ENCODE measurements around the gene LARP1B. TPM values are rescaled to one million over a fixed set of nuclear protein-coding genes. Genes with fewer than 3 reads are reported as not detected.

Gene LARP1B
- total RNA-seq, 1 experiment from 2014 or later: 42.9 TPM

GRCh38 chr4:128025319-128025718, 35.8 kb upstream of the LARP1B start:
- H3K36me3 Mint-ChIP-seq (ENCODE audit: insufficient read depth in 1 of 3, low read depth in 3 of 3): peaks cover 20 to 46% (median 33%) of the 10 kb centered on the region in 3 experiments
- H3K27me3 Mint-ChIP-seq (ENCODE audit: low read depth): no peaks in the 10 kb centered on the region
- no peaks in the 10 kb centered on the region for H3K4me1 Mint-ChIP-seq

More at GRCh38 chr4:128025319-128025718, 35.8 kb upstream of the LARP1B start:
- no peak for DNase-seq
- H3K27me3 ChIP-seq (ENCODE audit: insufficient read depth, low read length): no peaks in the 10 kb centered on the region
- H3T11ph ChIP-seq (ENCODE audit: low read length): no peak overlapping the region
- no peak overlapping the region for H3K14ac ChIP-seq (ENCODE audit: insufficient read depth, low read length)
- H2BK5ac ChIP-seq (ENCODE audit: insufficient read length, low read length): no peak overlapping the region
- no peak overlapping the region for H3K23ac ChIP-seq (ENCODE audit: insufficient read length, low read depth, low read length)
- no peak overlapping the region for H4K91ac ChIP-seq (ENCODE audit: insufficient read length, low read depth, low read length)
- no peak overlapping the region for H3K18ac ChIP-seq (ENCODE audit: insufficient read length, low read depth, low read length)
- no peak overlapping the region for H2BK20ac ChIP-seq (ENCODE audit: low read depth, low read length, poor library complexity, severe bottlenecking)
- no peak overlapping the region for H2AFZ ChIP-seq (ENCODE audit: low read length)
- no peak for TF ChIP-seq CTCF (conservative IDR thresholded peaks at IDR 0.05)
- no peaks in the 10 kb centered on the region for H3K79me2 ChIP-seq (ENCODE audit: insufficient read depth, low read length)
- H4K8ac ChIP-seq (replicated peaks; ENCODE audit: insufficient read length, low read depth, low read length): no peak overlapping the region
- no peak overlapping the region for H2AK5ac ChIP-seq (ENCODE audit: insufficient read length, low read length)
- H3K27ac ChIP-seq (ENCODE audit: insufficient read length, low read depth, low read length): no peak overlapping the region
- H2BK15ac ChIP-seq (ENCODE audit: low read depth, low read length): no peak overlapping the region
- H2BK12ac ChIP-seq (ENCODE audit: insufficient read length, low read depth, low read length): no peak overlapping the region
- H3K4me1 ChIP-seq (ENCODE audit: insufficient read depth, low read length): no peaks in the 10 kb centered on the region
- Mint-ChIP-seq H3K27ac (no peak overlapping the region), H3K9me3 (no peaks in the 10 kb centered on the region), H3K4me3 (no peak overlapping the region)
- H4K5ac ChIP-seq (ENCODE audit: insufficient read length, low read depth, low read length): no peak overlapping the region
- H4K20me1 ChIP-seq (ENCODE audit: control insufficient read depth, insufficient read depth, insufficient read length): no peaks in the 10 kb centered on the region
- no peak overlapping the region for H3K56ac ChIP-seq (ENCODE audit: insufficient read length, low read depth, low read length)
- H2BK120ac ChIP-seq (ENCODE audit: low read depth, low read length, poor library complexity, severe bottlenecking): no peak overlapping the region
- no peak overlapping the region for H3K9ac ChIP-seq (ENCODE audit: extremely low read depth, insufficient read length, low read length)
- no peaks in the 10 kb centered on the region for H3K9me3 ChIP-seq (ENCODE audit: control insufficient read depth, low read depth, low read length)
- no peak overlapping the region for H3K4me2 ChIP-seq (ENCODE audit: insufficient read depth, insufficient read length, low read length)
- H3K4ac ChIP-seq (ENCODE audit: low read depth, low read length): no peak overlapping the region
- H3K23me2 ChIP-seq (ENCODE audit: insufficient read length, low read depth, low read length, poor library complexity, severe bottlenecking): no peaks in the 10 kb centered on the region
- no peaks in the 10 kb centered on the region for H3K79me1 ChIP-seq (ENCODE audit: insufficient read depth, low read depth, low read length, poor library complexity, severe bottlenecking)

Data from H9 (cell line).